ENCODE data around the gene RBMS1. TPM values are rescaled to one million over a fixed set of nuclear protein-coding genes. Genes with fewer than 3 reads are reported as not detected.
A peak's percentile ranks its signal among the peaks of the same experiment; 100 is the strongest.

RBMS1 gene
- total RNA-seq, 4 donors from 2014 or later: 26.3 to 52.5 (median 37.5) TPM

GRCh38 chr2:160429248-160430000, 64.2 kb downstream of the RBMS1 start:
- peaks cover 0 to 4% (median 0%) of the 10 kb centered on the region in 3 donors for H3K9me3 ChIP-seq
- H3K27ac ChIP-seq: peak overlapping the region; percentile 15 to 70 (median 52)
- H3K27me3 ChIP-seq: no peaks in the 10 kb centered on the region
- TF ChIP-seq POLR2A (IDR thresholded peaks at IDR 0.05): no peak
- TF ChIP-seq, protein P1, sequence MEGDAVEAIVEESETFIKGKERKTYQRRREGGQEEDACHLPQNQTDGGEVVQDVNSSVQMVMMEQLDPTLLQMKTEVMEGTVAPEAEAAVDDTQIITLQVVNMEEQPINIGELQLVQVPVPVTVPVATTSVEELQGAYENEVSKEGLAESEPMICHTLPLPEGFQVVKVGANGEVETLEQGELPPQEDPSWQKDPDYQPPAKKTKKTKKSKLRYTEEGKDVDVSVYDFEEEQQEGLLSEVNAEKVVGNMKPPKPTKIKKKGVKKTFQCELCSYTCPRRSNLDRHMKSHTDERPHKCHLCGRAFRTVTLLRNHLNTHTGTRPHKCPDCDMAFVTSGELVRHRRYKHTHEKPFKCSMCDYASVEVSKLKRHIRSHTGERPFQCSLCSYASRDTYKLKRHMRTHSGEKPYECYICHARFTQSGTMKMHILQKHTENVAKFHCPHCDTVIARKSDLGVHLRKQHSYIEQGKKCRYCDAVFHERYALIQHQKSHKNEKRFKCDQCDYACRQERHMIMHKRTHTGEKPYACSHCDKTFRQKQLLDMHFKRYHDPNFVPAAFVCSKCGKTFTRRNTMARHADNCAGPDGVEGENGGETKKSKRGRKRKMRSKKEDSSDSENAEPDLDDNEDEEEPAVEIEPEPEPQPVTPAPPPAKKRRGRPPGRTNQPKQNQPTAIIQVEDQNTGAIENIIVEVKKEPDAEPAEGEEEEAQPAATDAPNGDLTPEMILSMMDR (IDR thresholded peaks at IDR 0.05): peak; percentile 54 to 67 (median 60)
- peaks cover 8 to 66% (median 26%) of the 10 kb centered on the region in 3 donors for H3K4me1 ChIP-seq
- H3K36me3 ChIP-seq: no peaks in the 10 kb centered on the region
- 6 to 17% methylated on average over 1 of the region's 1 CpG for WGBS, 2 donors
- intact Hi-C loops (cut with DNase I): no loop called here
- no peak for DNase-seq
- H3K4me3 ChIP-seq: no peak overlapping the region

GRCh38 chr2:160428405-160428763, 65.2 kb downstream of the RBMS1 start:
- intact Hi-C loops (cut with DNase I): no loop called here
- Histone ChIP-seq H3K4me3 (peak overlapping the region in 1 of 4 donors; percentile 36), H3K27ac (peak overlapping the region; percentile 46 to 70 (median 64)), H3K36me3 (no peaks in the 10 kb centered on the region), H3K27me3 (no peaks in the 10 kb centered on the region), H3K9me3 (peaks cover 0 to 4% (median 0%) of the 10 kb centered on the region in 3 donors), H3K4me1 (peaks cover 4 to 57% (median 18%) of the 10 kb centered on the region in 3 donors)
- WGBS, 2 donors: 54 to 59% methylated on average over 4 of the region's 4 CpGs
- TF ChIP-seq POLR2A (IDR thresholded peaks at IDR 0.05): no peak
- TF ChIP-seq, protein P1 (IDR thresholded peaks at IDR 0.05): no peak
- no peak for DNase-seq

GRCh38 chr2:160427629-160428404, 65.8 kb downstream of the RBMS1 start:
- no peaks in the 10 kb centered on the region for H3K27me3 ChIP-seq
- DNase-seq: no peak
- peaks cover 0 to 4% (median 0%) of the 10 kb centered on the region in 3 donors for H3K9me3 ChIP-seq
- H3K4me3 ChIP-seq: peak overlapping the region in 1 of 4 donors; percentile 36
- TF ChIP-seq POLR2A (IDR thresholded peaks at IDR 0.05): no peak
- TF ChIP-seq, protein P1 (IDR thresholded peaks at IDR 0.05): no peak
- H3K4me1 ChIP-seq: peaks cover 0 to 55% (median 13%) of the 10 kb centered on the region in 3 donors
- no peaks in the 10 kb centered on the region for H3K36me3 ChIP-seq
- 27 to 41% methylated on average over 7 of the region's 7 CpGs for WGBS, 2 donors
- intact Hi-C loops (cut with DNase I): no loop called here
- peak overlapping the region; percentile 46 to 70 (median 64) for H3K27ac ChIP-seq

DNA sequence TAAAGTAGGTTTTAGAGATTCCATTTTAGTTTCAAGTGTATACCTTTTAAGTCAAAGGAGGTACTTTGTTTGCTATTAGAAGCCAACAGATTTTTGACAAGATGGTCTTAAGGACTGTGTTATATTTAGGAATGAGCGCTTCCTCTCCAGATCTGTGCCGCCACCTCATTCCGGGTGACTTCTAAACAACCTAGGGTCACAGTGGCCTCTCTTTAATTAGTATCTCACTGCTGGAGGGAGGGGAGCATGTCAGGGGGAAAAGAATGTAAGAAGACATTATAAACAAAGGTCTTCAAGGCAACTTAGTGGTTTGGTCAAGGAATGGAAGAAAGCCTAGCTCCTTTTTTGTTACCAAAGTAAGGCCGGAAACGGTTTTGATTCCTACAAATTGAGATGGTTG, 67.0 kb downstream of the RBMS1 start:
- TF ChIP-seq, protein P1 (IDR thresholded peaks at IDR 0.05): no peak

More for the DNA sequence above, 67.0 kb downstream of the RBMS1 start:
- Histone ChIP-seq H3K36me3 (no peaks in the 10 kb centered on the region), H3K27ac (peak overlapping the region in 3 of 4 donors; percentile 19 to 70 (median 66)), H3K4me3 (no peak overlapping the region), H3K27me3 (no peaks in the 10 kb centered on the region), H3K4me1 (peaks cover 0 to 43% (median 7%) of the 10 kb centered on the region in 3 donors), H3K9me3 (peaks cover 0 to 4% (median 0%) of the 10 kb centered on the region in 3 donors)
- whole genome bisulfite sequencing, 2 donors: 94 to 95% methylated on average over 5 of the region's 5 CpGs
- intact Hi-C loops (cut with DNase I): no loop called here
- DNase-seq: no peak

All from esophagus squamous epithelium (tissue), 5 donors.